HG03439 (cell line): ENCODE data around the gene ZKSCAN1.
A peak's percentile ranks its signal among the peaks of the same experiment; 100 is the strongest.

ENCODE experiments used
- ATAC-seq: cut with Tn5 transposase; IDR thresholded peaks from one replicate; pipeline ENCODE4 v1.9.1; 2021; ENCODE audit warnings: mild to moderate bottlenecking, moderate library complexity; ENCODE audit not compliant: unreplicated experiment

Gene ZKSCAN1

DNA sequence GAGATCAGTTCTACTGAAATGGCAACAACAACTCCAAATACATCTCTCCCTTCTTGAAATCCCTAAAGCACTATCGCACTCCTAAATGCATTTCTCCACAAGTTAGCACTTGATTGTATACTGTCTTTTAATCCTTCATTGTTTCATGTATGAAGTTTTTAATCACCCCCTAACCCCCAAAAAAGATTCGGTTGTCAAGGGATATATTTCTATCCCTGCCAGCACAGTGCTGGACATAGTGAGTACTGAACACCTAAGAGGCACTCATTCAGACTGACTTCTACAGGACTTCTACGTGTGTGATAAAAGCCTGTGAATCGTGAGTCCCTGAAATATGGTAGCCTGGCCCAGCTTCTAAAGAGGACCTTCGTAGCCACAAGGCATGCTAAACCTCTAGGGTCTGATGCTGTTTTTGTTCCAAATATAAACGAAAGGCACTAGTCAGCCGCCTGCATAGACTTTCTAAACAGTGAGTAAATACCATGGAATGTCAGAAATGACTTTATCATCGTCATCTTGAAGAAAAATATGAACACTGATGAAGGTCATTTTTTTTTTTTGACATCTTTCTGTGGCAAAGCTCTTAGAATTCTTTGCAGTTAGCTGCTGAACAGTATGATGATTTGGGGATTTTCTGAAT lies 19.6 kb downstream of the ZKSCAN1 start:
- no peak for ATAC-seq

DNA sequence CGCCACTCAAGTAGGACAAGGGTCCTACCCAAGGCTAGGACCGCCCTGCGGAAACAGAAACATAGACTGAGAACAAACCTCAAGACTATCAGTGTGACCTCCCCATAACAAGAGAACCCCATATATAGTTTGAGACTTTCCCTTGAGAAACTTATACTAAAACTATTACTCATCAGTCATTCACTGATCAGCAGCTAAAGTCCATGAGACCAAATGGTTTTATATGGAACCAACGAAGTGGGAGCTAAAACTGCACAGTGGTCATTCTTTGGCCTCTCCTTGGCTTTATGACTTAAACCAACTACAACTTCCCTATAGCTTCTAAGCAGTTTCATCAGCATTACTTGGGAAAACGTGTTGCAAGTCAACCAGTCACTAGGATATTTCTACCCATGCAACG lies 20.5 kb downstream of the ZKSCAN1 start:
- ATAC-seq = no peak

DNA sequence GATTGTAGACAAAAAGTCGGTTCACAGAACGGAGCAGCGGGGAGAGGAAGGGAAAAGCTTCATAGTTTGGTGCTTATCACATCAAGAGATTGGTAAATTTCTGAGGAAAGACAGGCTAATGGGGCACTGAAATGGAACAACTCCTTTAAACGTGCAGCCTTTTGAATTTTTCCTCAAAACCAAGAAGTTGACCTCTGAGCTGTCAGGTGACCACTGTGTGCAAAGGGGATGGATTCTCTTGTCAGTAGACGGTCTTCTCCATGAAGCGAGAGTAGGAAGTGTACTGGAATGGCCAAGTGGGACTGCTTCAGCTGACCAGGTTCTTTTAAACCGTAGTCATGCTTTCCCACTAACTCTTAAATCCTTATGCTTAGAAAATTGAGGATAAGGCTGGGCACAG lies 22.9 kb downstream of the ZKSCAN1 start:
- no peak for ATAC-seq

DNA sequence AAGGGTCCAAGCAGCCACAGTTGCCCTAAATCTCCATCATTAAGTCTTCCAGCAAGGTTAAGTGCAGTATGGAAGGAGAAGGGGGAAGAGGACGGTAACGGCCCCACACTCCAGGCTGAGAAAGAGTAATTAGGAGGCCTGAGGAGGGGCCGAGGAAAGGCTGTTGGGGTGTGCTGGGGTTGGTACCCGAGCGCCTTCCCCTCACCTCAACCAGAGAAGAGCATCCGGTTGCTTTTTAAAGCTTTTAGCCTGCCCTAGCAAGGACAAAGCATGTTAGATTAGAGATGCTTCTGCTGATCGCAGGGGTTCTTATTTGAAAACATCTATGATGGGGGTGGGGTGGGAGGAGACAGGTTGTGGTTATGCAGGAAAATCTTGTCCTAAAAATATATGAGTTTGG lies 25.2 kb downstream of the ZKSCAN1 start:
- no peak for ATAC-seq

DNA sequence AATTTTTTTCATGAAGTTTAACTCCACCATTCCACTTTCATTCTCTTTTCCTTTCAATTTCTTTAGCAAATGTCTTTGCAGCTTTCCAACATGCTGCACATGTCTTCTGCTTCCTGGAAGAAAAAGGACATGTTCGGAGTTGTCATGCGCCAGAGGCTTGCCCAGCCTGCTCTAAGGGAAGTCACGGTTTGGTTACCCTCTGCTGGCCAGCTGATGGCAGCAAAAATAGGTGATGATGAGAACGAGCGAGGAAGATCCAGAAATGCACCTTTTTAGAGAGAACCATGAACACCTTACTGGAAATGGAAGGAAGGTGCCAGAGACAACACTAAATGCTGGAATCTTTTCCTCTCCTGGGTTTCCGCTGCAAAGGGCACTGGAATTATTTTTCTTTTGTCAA lies 29.3 kb downstream of the ZKSCAN1 start:
- ATAC-seq = no peak

DNA sequence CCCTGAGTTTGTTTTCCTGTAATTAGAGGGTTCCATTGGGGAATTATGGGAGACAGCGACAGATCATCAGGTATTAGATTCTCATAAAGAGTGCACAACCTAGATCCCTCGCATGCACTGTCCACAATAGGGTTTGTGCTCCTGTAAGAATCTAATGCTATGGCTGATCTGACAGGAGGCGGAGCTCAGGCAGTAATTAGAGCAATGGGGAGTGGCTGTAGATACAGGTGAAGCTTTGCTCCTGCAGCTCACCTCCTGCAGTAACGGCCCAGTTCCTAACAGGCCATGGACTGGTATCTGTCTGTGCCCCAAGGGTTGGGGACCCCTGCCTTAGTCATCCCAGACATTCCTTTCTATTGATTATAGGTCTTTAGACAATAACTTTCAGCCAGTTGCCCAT lies 33.3 kb downstream of the ZKSCAN1 start:
- no peak for ATAC-seq

DNA sequence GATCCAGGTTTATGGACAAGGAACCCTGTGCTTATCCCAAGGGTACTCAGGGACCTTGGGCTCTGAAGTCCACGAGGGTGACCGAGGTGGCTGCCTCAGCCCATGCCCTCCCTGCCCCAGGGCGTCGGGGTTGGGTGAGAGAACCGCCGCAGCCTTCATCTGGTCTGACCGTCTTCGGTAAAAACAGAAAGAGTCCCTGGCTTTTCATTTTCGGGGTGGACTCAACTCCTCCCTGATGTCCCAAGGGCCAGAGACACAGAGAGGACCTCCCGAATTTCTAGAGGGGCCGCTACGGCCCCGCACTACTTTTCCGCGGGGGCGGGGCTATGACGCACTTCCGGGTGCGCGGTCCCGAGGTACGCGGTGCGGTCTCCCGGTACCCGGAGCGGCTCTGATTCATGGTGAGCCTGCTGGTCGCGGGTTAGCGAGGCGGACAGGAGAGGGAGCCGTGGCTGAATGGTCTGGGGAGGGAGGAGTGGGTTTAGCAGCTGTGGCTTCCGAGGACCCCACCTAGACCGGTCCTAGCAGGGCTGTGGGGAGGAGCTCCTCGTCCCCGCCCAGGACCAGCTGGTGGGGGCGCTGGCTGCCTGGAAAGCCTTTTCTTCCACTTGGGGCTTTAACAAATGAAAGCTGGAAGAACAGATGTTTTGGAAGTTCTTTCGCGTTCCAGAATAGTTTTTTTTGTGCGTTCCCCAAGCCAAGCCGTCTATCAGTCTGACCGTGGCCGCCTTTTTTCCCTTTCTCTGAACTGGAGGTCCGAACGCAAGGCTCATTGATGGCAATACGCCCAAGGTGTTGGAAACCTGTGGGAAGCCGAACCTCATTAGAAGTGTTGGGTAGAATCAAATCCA lies 34.3 kb downstream of the ZKSCAN1 start, which contains the start of gene ZSCAN21:
TSS of gene ZSCAN21 (plus strand) at position 334 of the 851 bp plus-strand sequence. CDS start 7,233 bp downstream, outside the sequence.
- ATAC-seq = peak; percentile 91

DNA sequence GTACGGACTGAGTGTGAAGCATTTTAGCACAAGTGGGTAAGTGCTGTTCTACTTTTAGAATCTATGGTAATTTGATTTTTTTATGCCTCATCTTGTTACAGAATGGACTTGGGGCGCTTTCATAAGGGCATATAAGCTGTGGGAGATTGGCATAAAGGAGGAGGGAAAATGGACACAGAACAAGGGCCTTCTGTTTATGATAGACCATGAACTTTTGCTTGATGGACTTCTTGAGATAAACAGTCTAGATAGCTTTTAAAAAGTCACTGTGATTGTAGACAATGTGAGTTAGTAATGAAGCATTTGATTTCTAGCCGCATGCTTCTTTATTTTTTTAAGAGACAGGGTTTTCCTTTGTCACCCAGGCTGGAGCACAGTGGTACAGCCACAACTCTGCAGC lies 36.2 kb downstream of the ZKSCAN1 start:
- no peak for ATAC-seq

DNA sequence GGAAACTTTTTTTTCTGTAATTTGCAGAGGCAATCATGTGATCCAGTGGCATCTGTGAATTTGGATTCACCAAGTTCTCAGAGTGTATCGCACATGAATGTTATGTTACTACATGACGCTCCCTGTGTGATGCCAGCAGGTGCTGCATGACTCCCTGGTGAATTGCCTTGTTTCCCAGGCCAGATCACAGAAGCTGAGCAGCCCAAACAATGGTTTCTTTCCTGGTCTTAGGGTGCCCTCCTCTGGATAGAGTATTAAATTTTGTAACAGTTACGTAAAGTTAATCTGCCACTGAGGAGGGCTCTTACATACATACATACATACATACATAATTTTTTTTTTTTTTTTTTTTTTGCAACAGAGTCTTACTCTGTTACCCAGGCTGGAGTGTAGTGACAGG lies 37.8 kb downstream of the ZKSCAN1 start:
- no peak for ATAC-seq

DNA sequence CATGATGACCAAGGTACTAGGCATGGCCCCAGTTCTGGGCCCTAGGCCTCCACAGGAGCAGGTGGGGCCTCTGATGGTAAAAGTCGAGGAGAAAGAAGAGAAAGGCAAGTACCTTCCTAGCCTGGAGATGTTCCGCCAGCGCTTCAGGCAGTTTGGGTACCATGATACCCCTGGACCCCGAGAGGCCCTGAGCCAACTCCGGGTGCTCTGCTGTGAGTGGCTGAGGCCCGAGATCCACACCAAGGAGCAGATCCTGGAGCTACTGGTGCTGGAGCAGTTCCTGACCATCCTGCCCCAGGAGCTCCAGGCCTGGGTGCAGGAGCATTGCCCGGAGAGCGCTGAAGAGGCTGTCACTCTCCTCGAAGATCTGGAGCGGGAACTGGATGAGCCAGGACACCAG lies 41.6 kb downstream of the ZKSCAN1 start:
- no peak for ATAC-seq

DNA sequence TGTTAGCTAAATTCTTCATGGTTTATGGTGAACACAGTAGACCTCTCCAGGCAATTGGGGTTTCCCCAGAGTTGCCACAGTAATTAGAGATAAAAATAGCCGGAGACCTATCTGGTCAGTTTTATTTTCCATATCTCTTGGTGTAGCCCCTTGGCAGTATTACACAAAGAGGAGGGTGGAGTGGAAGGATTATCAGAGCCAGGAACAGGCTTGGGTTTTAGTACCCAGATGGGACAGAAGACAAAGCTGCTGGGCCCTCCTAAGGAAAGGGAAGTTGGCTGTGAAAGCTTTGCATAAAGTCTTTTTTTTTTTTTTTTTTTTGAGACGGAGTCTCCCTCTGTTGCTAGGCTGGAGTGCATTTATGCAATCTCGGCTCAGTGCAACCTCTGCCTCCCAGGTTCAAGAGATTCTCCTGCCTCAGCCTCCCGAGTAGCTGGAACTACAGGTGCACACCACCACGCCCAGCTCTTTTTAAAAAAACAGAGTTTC lies 43.9 kb downstream of the ZKSCAN1 start:
- ATAC-seq = no peak

DNA sequence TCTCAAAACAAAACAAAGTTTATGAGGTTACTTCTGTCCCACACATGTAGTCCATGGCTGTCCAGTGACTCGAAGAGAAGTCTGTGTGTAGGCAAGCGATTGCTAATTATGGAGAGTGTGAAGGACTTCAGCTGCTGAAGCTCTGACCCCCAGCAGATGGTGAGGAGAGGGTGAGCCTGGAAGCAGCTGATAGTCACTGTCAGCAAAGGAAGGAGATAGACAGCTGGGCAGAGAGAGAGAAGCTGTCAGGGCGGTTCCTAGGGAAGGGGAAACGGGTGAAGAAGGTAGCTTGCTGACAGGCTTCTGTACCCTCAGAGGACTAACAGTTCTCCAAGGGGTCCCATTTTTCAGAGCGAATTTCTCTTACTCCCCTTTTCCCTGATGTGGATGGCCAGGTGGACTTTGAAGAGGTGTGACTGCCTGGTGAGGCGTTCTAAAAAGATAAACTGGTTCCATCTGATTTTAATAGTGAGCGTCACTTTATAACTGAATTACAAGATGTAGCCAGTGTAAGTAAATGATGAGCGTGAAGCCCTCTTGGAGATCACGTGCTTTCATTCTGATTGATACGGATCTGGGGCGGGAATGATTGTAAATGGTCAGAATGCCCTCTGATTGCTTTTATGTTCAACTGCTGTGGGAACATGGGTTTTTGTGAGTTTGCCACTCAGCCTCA lies 46.3 kb downstream of the ZKSCAN1 start:
- no peak for ATAC-seq

DNA sequence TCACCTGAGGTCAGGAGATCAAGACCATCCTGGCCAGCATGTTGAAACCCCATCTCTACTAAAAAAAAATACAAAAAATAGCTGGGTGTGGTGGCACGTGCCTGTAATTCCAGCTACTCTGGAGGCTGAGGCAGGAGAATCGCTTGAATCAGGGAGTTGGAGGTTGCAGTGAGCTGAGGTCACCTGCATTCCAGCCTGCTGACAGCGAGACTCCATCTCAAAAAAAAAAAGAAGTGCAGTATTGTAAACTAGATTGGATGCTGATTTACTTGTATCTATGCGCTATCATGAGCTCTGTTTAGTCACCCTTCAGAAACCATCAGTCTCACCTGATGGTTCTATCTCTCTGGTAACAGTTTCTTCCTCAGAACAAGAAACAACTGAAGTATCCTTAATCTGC lies 48.0 kb downstream of the ZKSCAN1 start:
- no peak for ATAC-seq

DNA sequence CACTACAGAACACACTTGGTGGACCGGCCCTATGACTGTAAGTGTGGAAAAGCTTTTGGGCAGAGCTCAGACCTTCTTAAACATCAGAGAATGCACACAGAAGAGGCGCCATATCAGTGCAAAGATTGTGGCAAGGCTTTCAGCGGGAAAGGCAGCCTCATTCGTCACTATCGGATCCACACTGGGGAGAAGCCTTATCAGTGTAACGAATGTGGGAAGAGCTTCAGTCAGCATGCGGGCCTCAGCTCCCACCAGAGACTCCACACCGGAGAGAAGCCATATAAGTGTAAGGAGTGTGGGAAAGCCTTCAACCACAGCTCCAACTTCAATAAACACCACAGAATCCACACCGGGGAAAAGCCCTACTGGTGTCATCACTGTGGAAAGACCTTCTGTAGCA lies 48.8 kb downstream of the ZKSCAN1 start:
- no peak for ATAC-seq

DNA sequence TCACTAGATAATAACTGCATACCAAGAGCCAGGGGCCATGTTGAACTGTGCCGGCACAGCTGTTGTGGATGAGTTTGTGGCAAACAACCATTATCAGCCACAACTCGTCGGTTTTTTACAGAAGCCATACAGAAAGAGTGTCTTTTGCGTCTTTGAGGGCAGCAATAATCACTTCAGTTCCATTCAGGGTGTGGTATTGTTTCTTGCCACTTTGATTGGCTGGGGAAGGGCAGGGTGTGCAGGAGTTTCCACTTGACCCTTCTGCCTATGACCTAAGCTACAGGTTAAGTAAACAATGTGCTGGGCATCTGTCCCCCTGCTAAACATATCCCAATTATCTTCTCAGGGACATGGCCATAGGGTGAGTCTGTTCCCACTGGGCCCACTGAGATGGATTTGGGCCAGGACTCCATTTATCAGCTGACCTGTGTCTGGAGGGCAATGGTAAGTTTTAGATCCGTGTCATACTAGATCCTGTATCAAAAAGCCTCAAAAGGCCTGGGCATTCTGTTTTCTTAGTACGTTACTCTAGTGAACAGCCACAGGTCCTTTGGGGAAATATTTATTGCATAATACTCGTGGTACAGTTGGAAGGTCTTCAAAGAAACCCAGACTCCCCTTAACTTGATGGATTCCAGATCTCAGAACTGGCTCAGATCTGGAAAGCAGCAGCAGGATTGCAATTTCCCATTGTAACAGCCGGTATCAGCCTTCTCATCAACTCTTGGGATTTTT lies 50.2 kb downstream of the ZKSCAN1 start:
- no peak for ATAC-seq

DNA sequence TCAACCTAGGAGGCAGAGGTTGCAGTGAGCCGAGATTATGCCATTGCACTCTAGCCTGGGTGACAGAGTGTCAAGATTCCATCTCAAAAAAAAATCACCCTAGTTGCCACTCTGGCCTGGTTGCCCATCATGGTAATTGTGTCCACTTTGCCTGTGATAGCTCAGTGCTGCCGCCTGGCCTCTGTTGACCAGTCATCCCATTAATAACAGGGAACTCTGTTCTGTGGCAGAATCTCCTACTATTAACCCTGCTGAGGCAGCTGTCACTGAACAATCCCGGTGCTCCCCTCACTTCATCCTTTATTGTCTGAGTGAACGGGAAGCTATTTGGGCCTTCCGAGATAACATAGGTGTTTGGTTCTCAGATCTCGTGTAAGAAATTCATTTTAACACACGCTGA lies 51.6 kb downstream of the ZKSCAN1 start:
- no peak for ATAC-seq

DNA sequence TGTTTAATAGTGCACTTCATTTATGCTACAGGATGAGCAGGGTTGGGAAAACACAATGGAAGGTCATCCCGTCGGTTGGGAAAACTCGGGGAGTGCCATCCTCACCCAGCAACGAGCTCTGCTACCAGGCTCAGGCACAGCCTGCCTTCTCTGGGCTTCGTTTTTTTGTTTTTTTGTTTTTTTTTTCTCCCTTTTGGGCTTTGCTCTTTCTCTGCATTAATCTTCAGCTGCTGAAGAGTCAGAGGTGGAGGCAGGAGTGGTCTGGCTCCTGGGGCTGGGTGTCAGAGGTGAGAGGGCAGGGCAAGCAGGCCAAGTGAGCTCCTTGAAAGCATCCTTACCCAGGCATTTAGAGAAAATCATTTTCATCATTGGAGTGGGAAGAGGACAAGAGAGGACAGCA lies 54.6 kb downstream of the ZKSCAN1 start:
- no peak for ATAC-seq

DNA sequence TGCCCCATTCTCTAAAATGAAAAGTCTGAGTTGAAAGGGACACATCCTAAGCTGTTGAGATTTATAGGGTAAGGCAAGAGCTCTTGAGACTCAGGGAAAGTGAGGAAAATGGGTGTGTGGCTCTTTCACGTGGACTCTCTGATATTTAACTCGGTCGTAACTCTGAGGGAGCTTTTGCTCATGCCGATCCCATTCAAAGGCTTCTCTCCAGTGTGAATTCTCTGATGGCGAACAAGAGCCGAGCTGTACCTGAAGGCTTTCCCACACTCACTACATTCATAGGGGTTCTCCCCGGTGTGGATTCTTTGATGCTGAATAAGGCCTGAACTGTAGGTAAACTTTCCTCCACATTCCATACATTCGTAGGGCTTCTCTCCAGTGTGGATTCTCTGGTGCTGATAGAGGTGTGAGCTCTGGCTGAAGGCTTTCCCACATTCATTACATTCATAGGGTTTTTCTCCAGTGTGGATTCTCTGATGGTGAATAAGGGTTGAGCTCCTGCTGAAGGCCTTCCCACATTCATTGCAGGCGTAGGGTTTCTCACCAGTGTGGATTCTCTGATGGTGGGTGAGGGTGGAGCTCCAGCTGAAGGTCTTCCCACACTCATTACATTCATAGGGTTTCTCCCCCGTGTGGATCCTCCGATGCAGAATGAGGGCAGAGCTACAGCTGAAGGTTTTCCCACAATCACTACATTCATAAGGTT lies 55.8 kb downstream of the ZKSCAN1 start:
- no peak for ATAC-seq

DNA sequence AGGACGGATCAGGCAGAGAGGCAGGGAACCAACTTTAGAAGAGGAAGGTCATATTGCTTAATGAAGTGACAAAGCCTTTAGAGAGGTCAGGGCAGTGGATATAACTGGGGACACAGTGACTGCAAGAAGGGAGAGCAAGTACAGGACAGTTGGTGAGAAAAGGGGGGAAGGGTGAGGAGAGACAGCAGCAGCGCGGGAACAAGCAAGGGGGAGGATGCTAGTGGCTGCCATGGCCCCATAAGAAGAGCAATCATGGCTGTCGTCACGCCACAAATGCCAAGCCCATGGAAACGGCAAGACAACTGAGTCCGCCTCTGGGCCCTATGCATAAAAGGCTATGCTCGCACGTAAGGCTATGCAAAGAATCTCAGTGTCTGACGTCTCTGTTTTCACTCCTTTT lies 57.1 kb downstream of the ZKSCAN1 start:
- no peak for ATAC-seq

DNA sequence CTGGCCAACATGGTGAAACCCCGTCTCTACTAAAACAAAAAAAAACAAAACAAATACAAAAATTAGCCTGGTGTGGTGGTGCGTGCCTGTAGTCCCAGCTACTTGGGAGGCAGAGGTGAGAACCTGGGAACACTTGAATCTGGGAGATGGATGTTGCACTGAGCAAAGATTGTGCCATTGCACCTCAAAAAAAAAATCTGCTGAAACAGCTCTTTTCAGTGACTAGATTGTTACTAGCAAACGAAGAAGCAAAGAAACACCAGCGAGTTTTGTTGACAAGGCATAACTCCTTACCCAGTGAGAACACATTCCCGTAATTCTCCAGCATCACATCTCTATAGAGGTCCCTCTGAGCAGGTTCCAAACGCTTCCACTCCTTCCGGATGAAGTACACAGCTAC lies 59.4 kb downstream of the ZKSCAN1 start:
- ATAC-seq = no peak
